Measurements from ENCODE around the gene DIO1.

Gene DIO1

GRCh38 chr1:53942127-53942957, 48.4 kb downstream of the DIO1 start:
- no peak for DNase-seq (ENCODE audit: low spot score)

GRCh38 chr1:53943090-53943489, 49.1 kb downstream of the DIO1 start:
- DNase-seq (ENCODE audit: low spot score), result no peak

GRCh38 chr1:53943490-53944043, 49.6 kb downstream of the DIO1 start:
- DNase-seq (ENCODE audit: low spot score), result no peak

- DNase-seq (ENCODE audit: low spot score), result peak; percentile 15
Measured at GRCh38 chr1:53944469-53945182, 50.6 kb downstream of the DIO1 start.

GRCh38 chr1:53945183-53945432, 51.1 kb downstream of the DIO1 start:
- no peak for DNase-seq (ENCODE audit: low spot score)

- peak; percentile 98 for DNase-seq (ENCODE audit: low spot score)
Measured at GRCh38 chr1:53945433-53946251, 51.7 kb downstream of the DIO1 start, which contains the start of gene IFT25. Gene IFT25 (minus strand): TSS chr1:53945699. CDS start chr1:53940082, 5,617 bp downstream.

- DNase-seq (ENCODE audit: low spot score), result peak; percentile 99
Measured at GRCh38 chr1:53946252-53947171, 52.5 kb downstream of the DIO1 start, which contains the start of gene LRRC42. Gene LRRC42 (plus strand): TSS chr1:53946350. CDS start chr1:53952000, 5,650 bp downstream.

- no peak for DNase-seq (ENCODE audit: low spot score)
Measured at GRCh38 chr1:53947172-53947907, 53.4 kb downstream of the DIO1 start.

GRCh38 chr1:53948291-53948690, 54.3 kb downstream of the DIO1 start:
- DNase-seq (ENCODE audit: low spot score), result no peak

GRCh38 chr1:53949023-53949990, 55.3 kb downstream of the DIO1 start:
- DNase-seq (ENCODE audit: low spot score), result peak; percentile 34

GRCh38 chr1:53951697-53952096, 57.7 kb downstream of the DIO1 start:
- DNase-seq (ENCODE audit: low spot score), result no peak

GRCh38 chr1:53954128-53954527, 60.1 kb downstream of the DIO1 start:
- no peak for DNase-seq (ENCODE audit: low spot score)

GRCh38 chr1:53956308-53957168, 62.6 kb downstream of the DIO1 start:
- no peak for DNase-seq (ENCODE audit: low spot score)

GRCh38 chr1:53957194-53957818, 63.3 kb downstream of the DIO1 start:
- DNase-seq (ENCODE audit: low spot score), result peak; percentile 72

- DNase-seq (ENCODE audit: low spot score), result peak; percentile 33
Measured at GRCh38 chr1:53959664-53960250, 65.8 kb downstream of the DIO1 start.
